K562 (cell line): ENCODE results near the gene SCAPER.

Source experiments
- BRD4 ChIP-seq: fragments of 200-600 bp; sonication (generic); IDR thresholded peaks from 2 replicates; pipeline ENCODE4 v1.6.1; 2017; ENCODE audit warnings: inconsistent platforms
- EP300 ChIP-seq: IDR thresholded peaks from 2 replicates; pipeline ENCODE4 v1.6.1; 2012; ENCODE audit warnings: low read length, improper control_type of control experiment
- SMAD3 ChIP-seq: fragments of 450-650 bp; formaldehyde crosslinking; conservative IDR thresholded peaks from 2 replicates; pipeline ENCODE4 v1.4.0; 2020; ENCODE audit warnings: mild to moderate bottlenecking
- SP1 ChIP-seq: sonication (generic); formaldehyde crosslinking; IDR thresholded peaks from 2 replicates; pipeline ENCODE4 v1.8.1; 2022; ENCODE audit warnings: mild to moderate bottlenecking, missing genetic modification reagents
- USF2 ChIP-seq: sonication (generic); formaldehyde crosslinking; IDR thresholded peaks from 2 replicates; pipeline ENCODE4 v1.5.0; 2020; ENCODE audit warnings: missing genetic modification reagents
- ZC3H4 ChIP-seq: sonication (generic); formaldehyde crosslinking; IDR thresholded peaks from 2 replicates; pipeline ENCODE4 v1.9.0; 2021; ENCODE audit warnings: missing genetic modification reagents, borderline replicate concordance
- ZKSCAN3 ChIP-seq: fragments of 250-450 bp; sonication (Bioruptor Pico); IDR thresholded peaks from 2 replicates; pipeline ENCODE4 v1.4.0; 2020
- ZNF764 ChIP-seq: fragments of 250-450 bp; sonication (Bioruptor Pico); IDR thresholded peaks from 2 replicates; pipeline ENCODE4 v1.4.0; 2020; ENCODE audit warnings: low read depth, mild to moderate bottlenecking, moderate library complexity

GRCh38 chr15:76470691-76471090, 434.4 kb downstream of the SCAPER start:
- TF ChIP-seq ZKSCAN3 (no peak), SP1 (CRISPR knock-in tag) (no peak), BRD4 (no peak), USF2 (CRISPR knock-in tag) (no peak), ZNF764 (CRISPR knock-in tag) (no peak), EP300 (no peak), ZC3H4 (CRISPR knock-in tag) (no peak), SMAD3 (CRISPR knock-in tag) (no peak)
